ENCODE results near the gene FUS. TPM values are rescaled to one million over a fixed set of nuclear protein-coding genes. Genes with fewer than 3 reads are reported as not detected.
A peak's percentile ranks its signal among the peaks of the same experiment; 100 is the strongest.

FUS gene
- total RNA-seq, 1 donor from 2014 or later: 79.3 TPM

DNA sequence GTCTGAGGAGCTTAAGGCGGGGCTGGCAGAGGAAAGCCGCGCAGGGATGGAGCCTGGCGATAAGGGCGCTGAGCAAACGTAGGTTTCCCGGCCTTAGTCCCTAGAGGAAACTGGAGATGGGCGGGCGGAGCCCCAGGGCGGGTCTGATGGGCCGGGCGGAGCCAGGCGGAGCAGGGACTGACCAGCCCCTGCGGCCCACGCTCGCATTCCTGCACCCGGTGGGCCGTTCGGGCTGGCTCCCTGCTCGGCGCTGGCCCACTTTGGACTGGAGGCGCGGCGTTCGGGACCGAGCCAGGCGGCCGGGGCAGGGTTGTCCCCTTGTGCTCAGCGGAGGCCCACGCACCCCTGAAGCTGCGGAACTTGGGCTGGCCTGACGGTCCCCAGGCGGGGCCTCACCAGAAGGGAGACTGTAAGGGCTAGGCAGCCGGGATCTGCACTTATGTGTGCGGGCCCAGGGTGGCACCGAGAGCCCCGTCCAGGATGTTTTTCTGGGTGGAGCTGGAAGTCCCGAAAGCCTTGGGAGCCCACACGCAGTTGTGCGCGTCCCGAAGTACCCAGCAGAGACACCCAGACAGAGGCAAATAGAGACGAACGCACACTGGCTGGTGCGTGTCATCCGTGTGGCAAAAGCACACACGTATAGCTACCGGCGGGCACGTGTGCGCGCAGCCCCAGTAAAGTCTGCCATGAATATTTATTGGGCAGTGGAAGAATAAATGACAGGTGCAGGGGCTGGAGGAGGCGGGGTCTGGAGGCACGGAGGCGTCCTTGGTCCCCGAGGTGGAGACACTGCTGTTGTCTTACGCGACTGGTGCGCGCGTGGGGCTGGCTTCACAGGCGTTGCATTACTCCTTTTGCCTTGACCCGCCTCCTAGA, 35.6 kb downstream of the FUS start:
- intact Hi-C loops (cut with DNase I): no loop called here
- peak; percentile 89 for ATAC-seq (ENCODE audit: poor library complexity)

GRCh38 chr16:31216422-31217135, 36.6 kb downstream of the FUS start, which contains the start of gene PYDC1:
PYDC1 (minus strand) TSS chr16:31217135; CDS start chr16:31217028, 107 bp downstream.
- peak; percentile 7 for ATAC-seq (ENCODE audit: poor library complexity)
- intact Hi-C loops (cut with DNase I): no loop called here
- DNase-seq: peak; percentile 56

More for the DNA sequence above, 35.6 kb downstream of the FUS start:
- peak; percentile 71 for DNase-seq

DNA sequence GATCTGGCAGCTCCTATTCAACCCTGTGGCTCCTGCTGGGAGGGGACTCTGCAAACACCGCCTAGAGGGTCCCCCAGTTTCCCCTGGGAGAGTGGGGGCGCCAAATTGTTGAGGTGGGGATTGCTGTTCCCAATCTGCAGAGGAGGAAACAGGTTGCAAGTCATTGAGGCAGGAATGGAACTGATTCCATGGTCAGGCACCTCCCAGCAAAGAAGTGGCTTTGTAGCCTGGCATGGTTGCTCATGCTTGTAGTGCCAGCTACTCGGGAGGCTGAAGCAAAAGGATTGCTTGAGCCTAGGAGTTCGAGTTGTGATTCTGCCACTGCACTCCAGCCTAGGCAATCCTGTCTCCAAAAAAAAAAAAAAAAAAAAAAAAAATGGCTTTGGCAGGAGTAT, 37.2 kb downstream of the FUS start:
- no peak for ATAC-seq (ENCODE audit: poor library complexity)
- intact Hi-C loops (cut with DNase I): no loop called here
- no peak for DNase-seq

- intact Hi-C loops (cut with DNase I): no loop called here
- ATAC-seq (ENCODE audit: poor library complexity) (no peak), DNase-seq (no peak)
Measured at GRCh38 chr16:31219154-31219741, 39.3 kb downstream of the FUS start.

GRCh38 chr16:31221357-31222160, 41.6 kb downstream of the FUS start:
- DNase-seq (no peak), ATAC-seq (ENCODE audit: poor library complexity) (no peak)
- intact Hi-C loops (cut with DNase I): no loop called here

DNA sequence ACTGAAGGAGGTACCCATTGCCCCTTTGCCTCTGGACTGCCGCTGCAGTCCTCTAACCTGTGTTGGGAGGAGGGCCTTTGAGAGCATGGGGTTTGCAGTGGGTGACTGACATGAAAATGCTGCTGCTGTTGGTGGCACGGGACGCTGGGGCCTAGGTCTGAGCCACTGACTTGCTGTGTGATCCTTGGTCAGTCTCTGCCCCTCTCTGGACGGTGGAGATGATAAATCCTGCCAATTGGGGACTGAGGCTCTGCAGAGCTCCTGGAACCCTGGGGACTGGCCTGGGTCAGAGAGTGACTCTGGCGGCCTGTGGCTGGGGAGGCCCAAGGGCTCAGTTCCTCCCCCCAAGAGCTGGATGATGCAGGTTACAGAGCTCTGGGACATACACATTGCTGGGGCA, 43.1 kb downstream of the FUS start:
- DNase-seq (no peak), ATAC-seq (ENCODE audit: poor library complexity) (no peak)
- intact Hi-C loops (cut with DNase I): no loop called here

- DNase-seq (no peak), ATAC-seq (ENCODE audit: poor library complexity) (no peak)
- intact Hi-C loops (cut with DNase I): no loop called here
Measured at GRCh38 chr16:31224092-31224955, 44.4 kb downstream of the FUS start.

GRCh38 chr16:31225193-31225592, 45.3 kb downstream of the FUS start:
- no peak for ATAC-seq (ENCODE audit: poor library complexity)
- intact Hi-C loops (cut with DNase I): no loop called here

GRCh38 chr16:31228206-31228605, 48.3 kb downstream of the FUS start:
- intact Hi-C loops (cut with DNase I): no loop called here
- no peak for ATAC-seq (ENCODE audit: poor library complexity)
- DNase-seq: no peak

More at GRCh38 chr16:31225193-31225592, 45.3 kb downstream of the FUS start:
- DNase-seq: no peak

DNA sequence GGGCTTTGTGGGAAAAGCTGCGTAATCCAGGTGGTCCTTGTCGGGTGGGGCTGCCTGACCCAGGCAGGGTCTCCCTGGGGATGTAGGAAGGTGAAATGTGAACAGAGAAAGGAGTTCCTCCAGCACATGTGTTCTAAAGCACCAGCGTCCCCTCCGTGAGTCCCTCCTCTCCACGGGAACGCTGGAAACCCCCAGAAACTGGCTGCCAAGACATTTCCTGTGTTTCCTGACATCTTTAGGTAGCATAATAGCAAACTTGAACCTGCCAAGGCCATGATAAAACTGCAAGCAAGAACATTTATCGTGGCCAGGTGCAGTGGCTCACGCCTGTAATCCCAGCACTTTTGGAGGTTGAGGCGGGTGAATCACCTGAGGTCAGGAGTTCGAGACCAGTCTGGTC, 49.6 kb downstream of the FUS start:
- intact Hi-C loops (cut with DNase I): no loop called here
- ATAC-seq (ENCODE audit: poor library complexity) (no peak), DNase-seq (no peak)

GRCh38 chr16:31238041-31238440, 58.1 kb downstream of the FUS start:
- DNase-seq (no peak), ATAC-seq (ENCODE audit: poor library complexity) (no peak)
- intact Hi-C loops (cut with DNase I): no loop called here

Other genes starting within 250 kb of the FUS start
- gene ORAI3, start 231.1 kb upstream of the FUS start, total RNA-seq: 9.5 TPM
- gene SETD1A, start 222.4 kb upstream of the FUS start, total RNA-seq: 6.9 TPM
- 6.7 TPM for gene HSD3B7, start 194.9 kb upstream of the FUS start, total RNA-seq
- gene STX1B, start 169.5 kb upstream of the FUS start, total RNA-seq: 0.48 TPM
- 39.5 TPM for gene STX4, start 146.6 kb upstream of the FUS start, total RNA-seq
- 4.4 TPM for gene ZNF668, start 105.9 kb upstream of the FUS start, total RNA-seq
- 8.3 TPM for gene ZNF646, start 105.7 kb upstream of the FUS start, total RNA-seq
- gene PRSS53, start 91.2 kb upstream of the FUS start, total RNA-seq: 0.81 TPM
- 40.0 TPM for gene VKORC1, start 85.3 kb upstream of the FUS start, total RNA-seq
- gene BCKDK, start 71.8 kb upstream of the FUS start, total RNA-seq: 84.3 TPM
- 60.3 TPM for gene KAT8, start 62.5 kb upstream of the FUS start, total RNA-seq
- gene PRSS8, start 44.4 kb upstream of the FUS start, total RNA-seq: not detected
- 2.2 TPM for gene PRSS36, start 30.1 kb upstream of the FUS start, total RNA-seq
- gene PYCARD, start 22.6 kb downstream of the FUS start, total RNA-seq: 8.2 TPM
- 0.70 TPM for gene TRIM72, start 34.0 kb downstream of the FUS start, total RNA-seq
- gene PYDC1, start 37.0 kb downstream of the FUS start, total RNA-seq: not detected
- gene ITGAM, start 79.8 kb downstream of the FUS start, total RNA-seq: 8.6 TPM
- 1.2 TPM for gene ITGAX, start 175.0 kb downstream of the FUS start, total RNA-seq
- gene ITGAD, start 213.2 kb downstream of the FUS start, total RNA-seq: not detected
- gene COX6A2, start 248.2 kb downstream of the FUS start, total RNA-seq: 1,514 TPM

All from Right ventricle myocardium superior (tissue), 1 donor.